GM12878 (cell line): ENCODE measurements around the gene SLX4. TPM values are rescaled to one million over a fixed set of nuclear protein-coding genes. Genes with fewer than 3 reads are reported as not detected.

Experiments
- ATAC-seq: fragments of 200-7000 bp; cut with Tn5 transposase; 3 replicates; pipeline ENCODE4 v1.9.1; 2020; ENCODE audit warnings: mild to moderate bottlenecking, moderate library complexity
- BruUV-seq: library from RNA; stranded (reverse); fragments of 400-500 nt; replicated peaks from 2 replicates; lab custom pipeline; 2021; lab: Mats Ljungman, UMichigan
- CTCF ChIA-PET: fragments of 300-600 bp; sonication (Branson Sonifier 250); formaldehyde crosslinking; extraction: SDS; loops from one replicate; lab custom pipeline; 2021; ENCODE audit warnings: inconsistent platforms; lab: Yijun Ruan, JAX
- POLR2A ChIA-PET: fragments of 350-600 bp; formaldehyde crosslinking; extraction: SDS; loops from one replicate; lab custom pipeline; 2021; ENCODE audit warnings: inconsistent platforms; lab: Charles Lee
- RAD21 ChIA-PET: fragments of 300-600 bp; sonication (Branson Sonifier 250); formaldehyde crosslinking; loops from one replicate; lab custom pipeline; 2023; ENCODE audit warnings: antibody characterized with exemption; ENCODE audit not compliant: unreplicated experiment; lab: Charles Lee
- SMC1A ChIA-PET: fragments of 300-600 bp; sonication (Branson Sonifier 250); formaldehyde crosslinking; loops from one replicate; lab custom pipeline; 2023; ENCODE audit not compliant: unreplicated experiment, uncharacterized antibody; lab: Charles Lee
- DNase-seq: peaks from one replicate; pipeline ENCODE4 v3.0.0-alpha.2; 2011; ENCODE audit warnings: low read depth, low spot score
- FAIRE-seq: peaks from 3 replicates; lab custom pipeline; 2011; peaks lifted over from hg19 to GRCh38; lab: Jason Lieb, UNC
- H2AFZ ChIP-seq: 2 replicates; pipeline ENCODE4 v1.6.0; 2011; ENCODE audit warnings: low read depth, low read length, control low read depth; ENCODE audit not compliant: control insufficient read depth
- H3K27ac ChIP-seq: 2 replicates; pipeline ENCODE4 v1.5.1; 2011; ENCODE audit warnings: control low read depth; ENCODE audit not compliant: control insufficient read depth, insufficient read depth
- H3K27me3 ChIP-seq, 2 experiments: replicated peaks in 1 of 2; 2 replicates each; pipeline versions ENCODE4 v1.6.0 to v1.6.1; 2011; ENCODE audit warnings: low read length in 1 of 2; ENCODE audit not compliant: control insufficient read depth in 2 of 2, insufficient read depth in 2 of 2
- H3K36me3 ChIP-seq, 2 experiments: 2 replicates each; pipeline ENCODE4 v1.5.1; 2011; ENCODE audit warnings: low read length in 1 of 2; ENCODE audit not compliant: control insufficient read depth in 2 of 2, insufficient read depth in 2 of 2
- H3K4me1 ChIP-seq: 2 replicates; pipeline ENCODE4 v1.6.1; 2011; ENCODE audit warnings: mild to moderate bottlenecking, low read length, moderate library complexity, mixed read lengths; ENCODE audit not compliant: control insufficient read depth, insufficient read depth
- H3K4me2 ChIP-seq: 2 replicates; pipeline ENCODE4 v1.6.0; 2011; ENCODE audit warnings: control low read depth; ENCODE audit not compliant: control insufficient read depth, insufficient read depth
- H3K4me3 ChIP-seq: fragments of 200-600 bp; sonication (generic); 2 replicates; pipeline ENCODE4 v1.5.1; 2016
- H3K79me2 ChIP-seq: 2 replicates; pipeline ENCODE4 v1.6.0; 2011; ENCODE audit warnings: low read length; ENCODE audit not compliant: control insufficient read depth, insufficient read depth
- H3K9ac ChIP-seq: 2 replicates; pipeline ENCODE4 v1.8.0; 2011; ENCODE audit warnings: low read length, control low read depth, mixed read lengths; ENCODE audit not compliant: control insufficient read depth, insufficient read depth
- H3K9me3 ChIP-seq: replicated peaks from 3 replicates; pipeline ENCODE4 v1.5.1; 2011; ENCODE audit warnings: mild to moderate bottlenecking, low read length; ENCODE audit not compliant: control insufficient read depth, insufficient read depth
- H4K20me1 ChIP-seq: 2 replicates; pipeline ENCODE4 v1.6.0; 2011; ENCODE audit not compliant: control insufficient read depth, insufficient read depth
- CREM ChIP-seq: IDR thresholded peaks from 2 replicates; pipeline ENCODE4 v1.6.1; 2014; ENCODE audit warnings: antibody characterized with exemption, low read depth
- EED ChIP-seq: sonication (generic); IDR thresholded peaks from 2 replicates; pipeline ENCODE4 v1.6.1; 2016; ENCODE audit warnings: antibody characterized with exemption, low read depth
- EP300 ChIP-seq, 2 experiments: fragments of 150-350 bp in 1 of 2; IDR thresholded peaks; 2 replicates each; pipeline ENCODE4 v1.6.1; 2011 to 2012; ENCODE audit warnings: low read depth in 2 of 2, low read length in 2 of 2, borderline replicate concordance in 1 of 2, improper control_type of control experiment in 1 of 2, inconsistent platforms in 1 of 2; ENCODE audit not compliant: control insufficient read depth in 1 of 2
- FOXK2 ChIP-seq: fragments of 450-650 bp; IDR thresholded peaks from 2 replicates; pipeline ENCODE4 v1.6.1; 2017; ENCODE audit warnings: mild to moderate bottlenecking, moderate library complexity
- HDAC2 ChIP-seq: fragments of 200-600 bp; sonication (generic); IDR thresholded peaks from 2 replicates; pipeline ENCODE4 v1.6.1; 2017
- MYC ChIP-seq: IDR thresholded peaks from 2 replicates; pipeline ENCODE4 v1.6.1; 2011; ENCODE audit warnings: mild to moderate bottlenecking, low read length, moderate library complexity, inconsistent platforms; ENCODE audit not compliant: insufficient read depth, insufficient replicate concordance, insufficient read length, severe bottlenecking
- PML ChIP-seq: IDR thresholded peaks from 2 replicates; pipeline ENCODE4 v1.6.1; 2012; ENCODE audit warnings: low read length, inconsistent platforms
- POLR2A ChIP-seq: IDR thresholded peaks from 2 replicates; pipeline ENCODE4 v1.6.1; 2011; ENCODE audit warnings: low read depth, mild to moderate bottlenecking, low read length
- POU2F2 ChIP-seq: IDR thresholded peaks from 3 replicates; pipeline ENCODE4 v1.6.1; 2011; ENCODE audit warnings: low read depth, mild to moderate bottlenecking, low read length, borderline replicate concordance
- SIN3A ChIP-seq: IDR thresholded peaks from 2 replicates; pipeline ENCODE4 v1.6.1; 2012; ENCODE audit warnings: low read depth, low read length, improper control_type of control experiment
- SMAD5 ChIP-seq: IDR thresholded peaks from 2 replicates; pipeline ENCODE4 v1.6.1; 2016; ENCODE audit warnings: antibody characterized with exemption, low read depth
- SMC3 ChIP-seq: IDR thresholded peaks from 2 replicates; pipeline ENCODE4 v1.6.1; 2011; ENCODE audit warnings: low read length, improper control_type of control experiment, borderline replicate concordance
- SUPT20H ChIP-seq: IDR thresholded peaks from 2 replicates; pipeline ENCODE4 v1.6.1; 2011; ENCODE audit warnings: low read depth, mild to moderate bottlenecking, low read length, moderate library complexity, borderline replicate concordance; ENCODE audit not compliant: control insufficient read depth
- TBL1XR1 ChIP-seq: IDR thresholded peaks from 2 replicates; pipeline ENCODE4 v1.6.1; 2012; ENCODE audit warnings: low read depth, low read length, improper control_type of control experiment
- TCF7 ChIP-seq: IDR thresholded peaks from 2 replicates; pipeline ENCODE4 v1.6.1; 2014; ENCODE audit warnings: antibody characterized with exemption, borderline replicate concordance
- WGBS: methylation state at CpG from one replicate; pipeline ENCODE4 v1.1.6; 2016; ENCODE audit warnings: low lambda C conversion rate; ENCODE audit not compliant: insufficient replicate concordance, insufficient coverage; ENCODE audit errors: missing lambda C conversion rate; 5-methylcytosine and 5-hydroxymethylcytosine counted together
- in situ Hi-C: fragments of 300-500 bp; cut with MboI; formaldehyde crosslinking; loops from 9 replicates; pipeline ENCODE4 v1.14.3; 2018; ENCODE audit warnings: mixed read lengths
- intact Hi-C: fragments of 100-400 bp; cut with micrococcal nuclease; formaldehyde crosslinking; loops from one replicate; pipeline ENCODE4 v1.14.2; 2022; ENCODE audit not compliant: unreplicated experiment
- polyA plus RNA-seq, 11 experiments: library from polyadenylated mRNA; depleted of rRNA in 4 of 11; unstranded in 6 of 11; stranded (reverse) in 5 of 11; fragments of >200 nt; fragmentation: Nextera tagmentation in 4 of 11; fragmentation: Illumina TruSeq in 1 of 11; extraction: Ambion mirVana in 4 of 11; extraction: Trizol in 1 of 11; gene quantifications; 1 replicate in 1 of 11; 2 replicates in 10 of 11; pipeline versions ENCODE4 v1.2.1 to v1.2.3, GENCODE V29; 2011 to 2016; ENCODE audit warnings: inconsistent platforms in 2 of 11, missing spikeins in 2 of 11, low read depth in 1 of 11
- total RNA-seq, 4 experiments: library from RNA; depleted of rRNA in 3 of 4; stranded (reverse); fragments of >200 nt in 3 of 4; fragmentation: Illumina TruSeq in 1 of 4; extraction: Trizol in 1 of 4; gene quantifications; 2 replicates each; pipeline versions ENCODE4 v1.2.1 to v1.2.3, GENCODE V29; 2013 to 2021
- TF ChIP-seq, protein P1 (sequence below): fragments of 450-650 bp; formaldehyde crosslinking; IDR thresholded peaks from 2 replicates; pipeline ENCODE4 v1.4.0; 2020; ENCODE audit warnings: mild to moderate bottlenecking, moderate library complexity
- TF ChIP-seq, protein P2 (sequence below): fragments of 450-650 bp; IDR thresholded peaks from 2 replicates; pipeline ENCODE4 v1.6.1; 2017; ENCODE audit warnings: mild to moderate bottlenecking, low read depth, inconsistent platforms; ENCODE audit not compliant: poor library complexity, severe bottlenecking
- TF ChIP-seq, protein P3 (sequence below): fragments of 450-650 bp; IDR thresholded peaks from 2 replicates; pipeline ENCODE4 v1.6.1; 2016; ENCODE audit warnings: mild to moderate bottlenecking

The SLX4 gene
- total and polyA plus RNA-seq, 10 of the 15 experiments (the other 5 are each of a cell fraction or from before 2014, with no cell fraction given), result 0.18 to 12.3 (median 4.8) TPM

DNA sequence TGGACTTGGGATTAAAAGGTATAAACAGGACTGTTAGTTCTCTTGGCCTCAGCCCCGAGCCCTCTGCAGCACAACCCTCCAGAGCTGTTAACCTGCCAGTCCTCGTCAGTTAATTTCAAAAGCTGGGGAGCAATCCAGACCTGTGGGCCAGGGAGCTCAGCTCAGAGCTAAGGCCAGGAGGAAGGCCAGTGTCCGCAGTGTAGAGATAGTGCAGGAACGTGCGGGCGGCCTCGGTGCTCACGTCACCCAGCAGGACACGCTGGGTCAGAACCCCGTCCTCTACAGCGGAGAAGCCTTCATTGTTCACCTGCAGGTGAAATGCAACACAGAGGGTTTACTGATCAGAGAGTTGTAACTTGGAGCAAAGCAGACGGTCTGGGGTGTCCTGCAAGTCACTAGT lies 18.8 kb downstream of the SLX4 start:
- H3K9ac ChIP-seq, result no peak overlapping the region
- ChIA-PET POLR2A (no interaction called here), CTCF (no interaction called here), RAD21 (no interaction called here), SMC1A (no interaction called here)
- H3K27ac ChIP-seq, result no peak overlapping the region
- no peak for DNase-seq
- FAIRE-seq, result no peak
- H3K4me1 ChIP-seq, result peaks cover 6% of the 10 kb centered on the region
- no peak overlapping the region for H2AFZ ChIP-seq
- ATAC-seq, result no peak
- 94% methylated on average over 12 of the region's 12 CpGs for WGBS
- no peaks in the 10 kb centered on the region for H4K20me1 ChIP-seq
- no peaks in the 10 kb centered on the region for H3K27me3 ChIP-seq
- H3K79me2 ChIP-seq, result no peaks in the 10 kb centered on the region
- no peak overlapping the region for H3K4me2 ChIP-seq
- in situ Hi-C loops (no loop called here), intact Hi-C loops (no loop called here)
- H3K9me3 ChIP-seq, result no peaks in the 10 kb centered on the region
- H3K4me3 ChIP-seq, result no peak overlapping the region
- peaks cover 0 to 3% of the 10 kb centered on the region in 2 experiments; a peak in 1 of 4 replicates for H3K36me3 ChIP-seq
- BruUV-seq, result no TSS peak
- TF ChIP-seq TBL1XR1 (no peak), SMC3 (no peak), EP300 (IDR thresholded peaks at IDR 0.05; ENCODE audit: borderline replicate concordance in 1 of 2, control insufficient read depth in 1 of 2, low read depth in 2 of 2, low read length in 2 of 2) (no peak), MYC (no peak), POU2F2 (no peak), SIN3A (no peak), FOXK2 (no peak), CREM (no peak), SUPT20H (no peak), SMAD5 (no peak), PML (no peak), TCF7 (no peak), HDAC2 (no peak), POLR2A (no peak), EED (no peak)
- TF ChIP-seq, protein P1, sequence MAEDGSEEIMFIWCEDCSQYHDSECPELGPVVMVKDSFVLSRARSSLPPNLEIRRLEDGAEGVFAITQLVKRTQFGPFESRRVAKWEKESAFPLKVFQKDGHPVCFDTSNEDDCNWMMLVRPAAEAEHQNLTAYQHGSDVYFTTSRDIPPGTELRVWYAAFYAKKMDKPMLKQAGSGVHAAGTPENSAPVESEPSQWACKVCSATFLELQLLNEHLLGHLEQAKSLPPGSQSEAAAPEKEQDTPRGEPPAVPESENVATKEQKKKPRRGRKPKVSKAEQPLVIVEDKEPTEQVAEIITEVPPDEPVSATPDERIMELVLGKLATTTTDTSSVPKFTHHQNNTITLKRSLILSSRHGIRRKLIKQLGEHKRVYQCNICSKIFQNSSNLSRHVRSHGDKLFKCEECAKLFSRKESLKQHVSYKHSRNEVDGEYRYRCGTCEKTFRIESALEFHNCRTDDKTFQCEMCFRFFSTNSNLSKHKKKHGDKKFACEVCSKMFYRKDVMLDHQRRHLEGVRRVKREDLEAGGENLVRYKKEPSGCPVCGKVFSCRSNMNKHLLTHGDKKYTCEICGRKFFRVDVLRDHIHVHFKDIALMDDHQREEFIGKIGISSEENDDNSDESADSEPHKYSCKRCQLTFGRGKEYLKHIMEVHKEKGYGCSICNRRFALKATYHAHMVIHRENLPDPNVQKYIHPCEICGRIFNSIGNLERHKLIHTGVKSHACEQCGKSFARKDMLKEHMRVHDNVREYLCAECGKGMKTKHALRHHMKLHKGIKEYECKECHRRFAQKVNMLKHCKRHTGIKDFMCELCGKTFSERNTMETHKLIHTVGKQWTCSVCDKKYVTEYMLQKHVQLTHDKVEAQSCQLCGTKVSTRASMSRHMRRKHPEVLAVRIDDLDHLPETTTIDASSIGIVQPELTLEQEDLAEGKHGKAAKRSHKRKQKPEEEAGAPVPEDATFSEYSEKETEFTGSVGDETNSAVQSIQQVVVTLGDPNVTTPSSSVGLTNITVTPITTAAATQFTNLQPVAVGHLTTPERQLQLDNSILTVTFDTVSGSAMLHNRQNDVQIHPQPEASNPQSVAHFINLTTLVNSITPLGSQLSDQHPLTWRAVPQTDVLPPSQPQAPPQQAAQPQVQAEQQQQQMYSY (CRISPR knock-in tag), result no peak
- TF ChIP-seq, protein P2, sequence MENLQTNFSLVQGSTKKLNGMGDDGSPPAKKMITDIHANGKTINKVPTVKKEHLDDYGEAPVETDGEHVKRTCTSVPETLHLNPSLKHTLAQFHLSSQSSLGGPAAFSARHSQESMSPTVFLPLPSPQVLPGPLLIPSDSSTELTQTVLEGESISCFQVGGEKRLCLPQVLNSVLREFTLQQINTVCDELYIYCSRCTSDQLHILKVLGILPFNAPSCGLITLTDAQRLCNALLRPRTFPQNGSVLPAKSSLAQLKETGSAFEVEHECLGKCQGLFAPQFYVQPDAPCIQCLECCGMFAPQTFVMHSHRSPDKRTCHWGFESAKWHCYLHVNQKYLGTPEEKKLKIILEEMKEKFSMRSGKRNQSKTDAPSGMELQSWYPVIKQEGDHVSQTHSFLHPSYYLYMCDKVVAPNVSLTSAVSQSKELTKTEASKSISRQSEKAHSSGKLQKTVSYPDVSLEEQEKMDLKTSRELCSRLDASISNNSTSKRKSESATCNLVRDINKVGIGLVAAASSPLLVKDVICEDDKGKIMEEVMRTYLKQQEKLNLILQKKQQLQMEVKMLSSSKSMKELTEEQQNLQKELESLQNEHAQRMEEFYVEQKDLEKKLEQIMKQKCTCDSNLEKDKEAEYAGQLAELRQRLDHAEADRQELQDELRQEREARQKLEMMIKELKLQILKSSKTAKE, result no peak
- TF ChIP-seq, protein P3, sequence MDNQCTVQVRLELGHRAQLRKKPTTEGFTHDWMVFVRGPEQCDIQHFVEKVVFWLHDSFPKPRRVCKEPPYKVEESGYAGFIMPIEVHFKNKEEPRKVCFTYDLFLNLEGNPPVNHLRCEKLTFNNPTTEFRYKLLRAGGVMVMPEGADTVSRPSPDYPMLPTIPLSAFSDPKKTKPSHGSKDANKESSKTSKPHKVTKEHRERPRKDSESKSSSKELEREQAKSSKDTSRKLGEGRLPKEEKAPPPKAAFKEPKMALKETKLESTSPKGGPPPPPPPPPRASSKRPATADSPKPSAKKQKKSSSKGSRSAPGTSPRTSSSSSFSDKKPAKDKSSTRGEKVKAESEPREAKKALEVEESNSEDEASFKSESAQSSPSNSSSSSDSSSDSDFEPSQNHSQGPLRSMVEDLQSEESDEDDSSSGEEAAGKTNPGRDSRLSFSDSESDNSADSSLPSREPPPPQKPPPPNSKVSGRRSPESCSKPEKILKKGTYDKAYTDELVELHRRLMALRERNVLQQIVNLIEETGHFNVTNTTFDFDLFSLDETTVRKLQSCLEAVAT, result no peak
